AG04450 (cell line): ENCODE data around the gene CD300LF. TPM values are rescaled to one million over a fixed set of nuclear protein-coding genes. Genes with fewer than 3 reads are reported as not detected.

Experiments
- CTCF ChIA-PET: fragments of 300-600, 350-600 bp; formaldehyde crosslinking; extraction: SDS; loops from one replicate; lab custom pipeline; 2022; ENCODE audit warnings: antibody characterized with exemption, inconsistent platforms; lab: Charles Lee
- POLR2A ChIA-PET: fragments of 350-600 bp; formaldehyde crosslinking; extraction: SDS; loops from one replicate; lab custom pipeline; 2021; ENCODE audit warnings: antibody characterized with exemption, inconsistent platforms; lab: Yijun Ruan, JAX
- DNase-seq: peaks from one replicate; pipeline ENCODE4 v3.0.0-alpha.2; 2011; ENCODE audit warnings: low read depth, low spot score
- H3K27ac ChIP-seq: one replicate; pipeline ENCODE4 v1.5.1; 2012; ENCODE audit warnings: low read depth, low read length, control low read depth
- H3K27me3 ChIP-seq: one replicate; pipeline ENCODE4 v1.6.0; 2012; ENCODE audit warnings: low read length; ENCODE audit not compliant: control insufficient read depth, insufficient read depth
- H3K4me3 ChIP-seq: 2 replicates; pipeline ENCODE4 v1.5.1; 2011; ENCODE audit warnings: mild to moderate bottlenecking, low read depth, low read length, control low read depth
- H3K9me3 ChIP-seq: 2 replicates; pipeline ENCODE4 v1.5.1; 2012; ENCODE audit warnings: low read length; ENCODE audit not compliant: control insufficient read depth, insufficient read depth
- polyA plus RNA-seq: library from polyadenylated mRNA; depleted of rRNA; stranded (reverse); fragments of >200 nt; gene quantifications from 2 replicates; pipeline ENCODE4 v1.2.3, GENCODE V29; 2011
- TF ChIP-seq, protein P1 (sequence below): IDR thresholded peaks from 2 replicates; pipeline ENCODE4 v1.5.1; 2011; ENCODE audit warnings: low read depth, low read length, control low read depth, inconsistent platforms

The CD300LF gene
- polyA plus RNA-seq, 1 experiment, result not detected

DNA sequence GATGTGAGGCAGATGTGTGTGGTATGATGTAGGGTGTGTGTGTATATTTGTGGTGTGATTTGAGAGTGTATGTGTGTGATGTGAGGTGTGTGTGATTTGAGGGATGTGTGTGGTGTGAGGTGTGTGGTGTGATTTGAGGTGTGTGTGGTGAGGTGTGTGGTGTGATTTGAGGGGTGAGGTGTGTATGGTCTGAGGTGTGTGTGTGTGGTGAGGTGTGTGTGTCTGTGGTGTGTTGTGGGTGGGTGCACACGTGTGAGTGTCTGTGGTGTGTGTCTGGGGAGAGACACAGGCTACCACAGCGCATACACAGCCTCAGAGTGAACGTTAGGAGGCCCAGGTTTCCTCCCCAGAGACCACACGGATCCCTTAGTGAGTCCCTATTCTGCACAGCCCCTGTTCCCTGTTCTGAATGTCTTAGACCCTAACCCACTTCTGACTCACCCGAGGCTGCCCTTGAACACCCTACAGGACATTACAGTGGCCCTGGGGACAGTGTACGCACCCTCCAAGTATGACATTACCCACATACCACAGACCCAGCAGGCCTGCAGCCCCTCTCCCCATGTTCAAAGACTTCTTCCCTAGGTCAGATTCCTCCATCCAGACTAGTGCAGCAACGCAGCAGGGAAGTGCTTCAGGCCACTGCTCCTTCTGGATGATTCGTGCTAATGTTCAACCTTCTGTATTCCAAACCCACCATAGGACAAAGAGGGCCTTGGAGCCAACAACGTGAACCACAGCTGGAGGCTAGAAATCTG, 20.8 kb upstream of the CD300LF start:
- Histone ChIP-seq H3K9me3 (peaks cover 16% of the 10 kb centered on the region), H3K27ac (no peak overlapping the region), H3K4me3 (no peak overlapping the region), H3K27me3 (peaks cover 34% of the 10 kb centered on the region)
- ChIA-PET CTCF (no interaction called here), POLR2A (no interaction called here)
- TF ChIP-seq, protein P1, sequence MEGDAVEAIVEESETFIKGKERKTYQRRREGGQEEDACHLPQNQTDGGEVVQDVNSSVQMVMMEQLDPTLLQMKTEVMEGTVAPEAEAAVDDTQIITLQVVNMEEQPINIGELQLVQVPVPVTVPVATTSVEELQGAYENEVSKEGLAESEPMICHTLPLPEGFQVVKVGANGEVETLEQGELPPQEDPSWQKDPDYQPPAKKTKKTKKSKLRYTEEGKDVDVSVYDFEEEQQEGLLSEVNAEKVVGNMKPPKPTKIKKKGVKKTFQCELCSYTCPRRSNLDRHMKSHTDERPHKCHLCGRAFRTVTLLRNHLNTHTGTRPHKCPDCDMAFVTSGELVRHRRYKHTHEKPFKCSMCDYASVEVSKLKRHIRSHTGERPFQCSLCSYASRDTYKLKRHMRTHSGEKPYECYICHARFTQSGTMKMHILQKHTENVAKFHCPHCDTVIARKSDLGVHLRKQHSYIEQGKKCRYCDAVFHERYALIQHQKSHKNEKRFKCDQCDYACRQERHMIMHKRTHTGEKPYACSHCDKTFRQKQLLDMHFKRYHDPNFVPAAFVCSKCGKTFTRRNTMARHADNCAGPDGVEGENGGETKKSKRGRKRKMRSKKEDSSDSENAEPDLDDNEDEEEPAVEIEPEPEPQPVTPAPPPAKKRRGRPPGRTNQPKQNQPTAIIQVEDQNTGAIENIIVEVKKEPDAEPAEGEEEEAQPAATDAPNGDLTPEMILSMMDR, result no peak
- DNase-seq, result no peak

DNA sequence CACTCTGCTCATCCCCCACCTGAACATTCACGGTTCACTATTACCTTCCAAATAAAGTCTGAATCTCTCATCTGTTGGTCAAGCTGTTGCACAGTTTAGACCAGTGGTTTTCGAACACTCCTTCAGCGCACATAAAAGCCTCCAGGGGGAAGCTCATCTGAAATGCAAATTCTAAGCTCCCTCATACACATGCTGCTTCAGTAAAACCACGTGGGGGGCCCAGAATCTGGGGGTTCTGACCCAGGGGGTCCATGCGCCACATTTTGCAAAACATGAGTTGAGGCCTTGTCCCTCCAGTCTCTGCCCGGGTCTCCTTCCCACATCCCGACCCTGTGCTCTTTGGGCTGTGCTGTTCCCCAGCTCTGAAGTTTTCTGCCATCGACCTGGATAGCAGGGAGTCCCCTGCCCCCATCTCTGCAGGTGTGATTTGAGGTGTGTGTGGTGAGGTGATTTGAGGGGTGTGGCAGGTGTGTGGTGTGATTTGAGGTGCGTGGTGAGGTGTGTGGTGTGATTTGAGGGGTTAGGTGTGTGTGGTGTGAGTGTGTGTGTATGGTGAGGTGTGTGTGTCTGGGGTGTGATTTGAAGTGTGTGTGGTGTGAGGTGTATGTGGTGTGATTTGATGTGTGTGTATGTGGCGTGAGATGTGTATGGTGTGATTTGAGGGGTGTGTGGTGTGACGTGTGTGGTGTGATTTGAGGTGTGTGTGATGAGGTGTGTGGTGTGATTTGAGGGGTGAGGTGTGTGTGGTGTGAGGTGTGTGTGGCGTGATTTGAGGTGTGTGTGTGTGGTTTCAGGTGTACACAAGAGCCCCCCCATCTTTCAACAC, 19.5 kb upstream of the CD300LF start:
- Histone ChIP-seq H3K9me3 (peaks cover 16% of the 10 kb centered on the region), H3K4me3 (no peak overlapping the region), H3K27me3 (peaks cover 21% of the 10 kb centered on the region), H3K27ac (no peak overlapping the region)
- TF ChIP-seq, protein P1, result no peak
- ChIA-PET POLR2A (no interaction called here), CTCF (no interaction called here)
- DNase-seq, result no peak

DNA sequence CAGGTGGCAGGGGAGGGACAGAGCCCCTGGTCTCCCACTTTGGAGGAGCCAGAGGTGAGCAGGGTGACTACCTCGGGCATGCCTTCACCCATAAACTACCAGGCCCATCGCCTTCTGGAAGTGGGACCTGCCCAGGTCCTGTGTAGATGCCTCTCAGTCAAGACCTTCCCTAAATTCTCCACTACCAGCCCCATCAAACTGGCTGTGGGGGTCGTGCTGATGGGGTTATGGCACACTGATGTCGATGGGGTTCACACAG, 18.6 kb upstream of the CD300LF start:
- peaks cover 16% of the 10 kb centered on the region for H3K9me3 ChIP-seq
- DNase-seq, result no peak
- H3K4me3 ChIP-seq, result no peak overlapping the region
- H3K27me3 ChIP-seq, result peaks cover 12% of the 10 kb centered on the region
- ChIA-PET POLR2A (no interaction called here), CTCF (no interaction called here)
- H3K27ac ChIP-seq, result no peak overlapping the region
- TF ChIP-seq, protein P1, result no peak

DNA sequence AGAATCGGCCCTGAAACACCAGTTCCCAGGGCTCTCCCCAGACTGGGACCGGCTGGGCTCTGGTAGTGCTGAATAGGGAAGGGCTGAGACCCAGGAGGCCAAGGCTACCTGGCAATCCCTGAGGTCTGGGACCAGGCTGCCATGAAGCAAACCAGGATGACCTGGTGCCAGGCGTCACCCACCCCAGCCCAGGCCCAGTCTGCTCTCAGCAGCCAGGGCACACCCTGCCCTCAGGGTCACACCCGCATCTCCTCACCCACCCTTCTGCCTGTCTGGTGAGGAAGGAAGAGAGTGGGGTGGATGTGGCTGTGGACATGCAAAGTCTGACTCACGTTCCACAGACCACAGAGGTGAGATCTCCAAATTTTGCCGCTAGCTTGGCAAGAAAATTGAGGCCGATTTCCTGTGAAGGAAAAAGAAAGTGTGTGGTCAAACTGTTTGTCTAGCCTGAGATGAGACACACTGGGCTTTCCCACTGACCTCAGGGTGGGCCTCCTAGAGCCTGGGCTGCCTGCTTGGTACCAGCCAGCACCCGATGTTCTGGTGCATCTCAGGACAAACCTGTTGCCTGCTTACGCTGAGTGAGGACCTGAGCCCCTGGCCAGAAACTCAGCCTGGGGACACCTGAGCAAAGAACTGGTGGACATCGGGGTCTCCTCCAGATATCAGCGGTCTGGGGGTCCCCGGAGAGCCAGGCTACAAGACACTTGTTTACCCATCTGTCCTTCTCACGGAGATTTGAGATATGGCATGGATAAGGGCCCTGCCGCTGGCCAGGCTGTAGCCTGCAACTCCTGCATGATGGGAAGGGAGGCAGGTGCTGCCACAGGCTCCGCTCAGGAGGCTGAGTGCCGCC, 18.0 kb upstream of the CD300LF start:
- Histone ChIP-seq H3K9me3 (peaks cover 16% of the 10 kb centered on the region), H3K27me3 (peaks cover 6% of the 10 kb centered on the region), H3K4me3 (no peak overlapping the region), H3K27ac (no peak overlapping the region)
- ChIA-PET CTCF (no interaction called here), POLR2A (no interaction called here)
- DNase-seq, result no peak
- TF ChIP-seq, protein P1, result no peak
